NK-92 treated with Interleukin-12 subunit alpha and Interleukin-12 subunit beta, amount 100 ng/mL, for 24 hours (cell line): ENCODE data around the gene CCDC174.

Source experiments
- DNase-seq: peaks from one replicate; lab custom pipeline; 2025; lab: John Stamatoyannopoulos, UW

The CCDC174 gene

DNA sequence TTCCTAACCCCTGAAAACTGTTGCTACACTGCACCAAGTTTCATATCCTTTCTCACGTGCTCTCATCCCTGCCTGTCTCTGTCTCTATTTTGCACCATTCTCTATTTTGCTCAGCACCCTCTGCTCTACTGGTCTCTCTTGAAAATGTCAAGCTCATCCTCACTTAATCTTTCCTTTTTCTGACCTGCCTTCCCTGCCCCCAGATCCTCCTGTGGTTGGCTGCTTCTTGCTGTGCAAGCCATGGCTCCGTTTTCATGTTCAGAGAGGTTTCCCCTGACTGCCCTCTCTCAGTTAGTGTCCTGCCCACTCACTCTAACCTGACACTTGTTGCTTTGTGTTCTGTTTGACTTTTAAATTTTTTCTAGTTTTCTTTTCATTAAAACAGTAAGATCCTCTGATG is 6.0 kb downstream of the CCDC174 start:
- no peak for DNase-seq

DNA sequence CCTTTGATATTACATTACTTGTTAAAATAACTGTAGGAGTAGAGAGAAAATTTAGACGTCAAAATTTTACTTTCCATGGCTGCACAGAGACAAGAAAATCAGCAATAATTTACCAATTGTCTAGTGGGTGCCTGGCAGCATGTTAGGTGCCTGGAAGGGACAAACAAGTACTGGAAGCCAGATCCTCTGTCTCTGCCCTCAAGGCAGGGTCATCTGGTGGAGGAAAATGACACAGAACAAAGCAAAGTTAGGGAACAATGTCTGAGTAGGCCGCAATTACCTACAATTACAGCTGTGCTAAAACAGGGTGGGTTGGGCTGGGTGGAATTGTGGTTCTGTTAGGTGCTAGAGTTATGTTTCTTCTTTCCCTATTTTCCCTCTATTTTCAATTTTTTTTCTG is 7.4 kb downstream of the CCDC174 start:
- no peak for DNase-seq

DNA sequence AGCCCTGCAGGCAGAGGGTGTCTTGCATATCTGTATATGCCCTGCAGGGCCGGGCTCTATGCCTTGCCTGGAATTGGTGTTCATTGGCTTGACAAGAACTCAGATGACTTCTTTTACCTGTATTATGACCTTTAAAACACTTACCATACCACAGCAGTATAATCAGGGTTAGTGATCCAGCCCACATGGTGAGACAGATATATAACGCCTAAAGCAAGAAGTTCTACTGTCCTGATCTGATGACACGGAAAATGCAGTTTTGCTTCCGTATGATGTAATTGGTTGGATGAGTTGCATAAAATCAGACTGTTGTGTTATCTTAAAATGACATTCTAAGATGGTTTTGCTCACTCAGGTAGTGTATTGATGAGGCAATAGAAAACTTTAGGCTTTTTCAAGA is 9.4 kb downstream of the CCDC174 start:
- no peak for DNase-seq

DNA sequence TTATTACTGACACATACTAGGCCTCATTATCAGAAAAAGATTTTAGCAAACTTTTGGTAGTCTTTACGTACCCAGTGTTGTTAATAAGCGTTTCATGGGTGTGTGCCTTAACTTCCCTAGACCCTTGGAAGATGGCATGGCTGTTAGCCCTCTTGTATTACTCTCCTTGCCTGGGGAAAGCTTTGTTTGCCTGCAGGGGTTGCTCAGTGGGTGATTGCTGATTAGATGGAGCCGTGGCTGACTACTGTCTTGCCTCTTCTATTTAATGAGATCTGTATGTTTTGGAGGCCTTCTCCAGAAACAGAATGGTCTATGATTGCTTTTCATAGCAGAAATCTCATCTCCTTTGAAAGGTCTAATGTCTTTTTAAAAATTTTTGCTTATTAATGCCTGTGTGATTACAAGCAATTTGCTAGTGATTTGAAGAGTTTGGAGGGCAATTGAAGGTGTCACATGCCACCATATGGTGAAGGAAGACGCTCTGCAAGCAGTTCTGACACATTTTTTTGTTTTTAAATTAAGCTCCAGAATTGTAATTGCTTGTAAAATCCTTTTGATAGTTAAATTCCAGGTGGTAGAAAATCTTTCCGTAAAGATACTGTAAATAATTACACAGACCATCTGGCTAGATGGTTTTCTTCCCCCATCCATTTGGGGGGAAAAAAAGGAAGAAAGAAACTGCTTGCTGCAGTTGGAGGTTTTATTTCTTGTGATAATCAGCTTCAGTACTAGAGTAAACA is 12.0 kb downstream of the CCDC174 start:
- no peak for DNase-seq

DNA sequence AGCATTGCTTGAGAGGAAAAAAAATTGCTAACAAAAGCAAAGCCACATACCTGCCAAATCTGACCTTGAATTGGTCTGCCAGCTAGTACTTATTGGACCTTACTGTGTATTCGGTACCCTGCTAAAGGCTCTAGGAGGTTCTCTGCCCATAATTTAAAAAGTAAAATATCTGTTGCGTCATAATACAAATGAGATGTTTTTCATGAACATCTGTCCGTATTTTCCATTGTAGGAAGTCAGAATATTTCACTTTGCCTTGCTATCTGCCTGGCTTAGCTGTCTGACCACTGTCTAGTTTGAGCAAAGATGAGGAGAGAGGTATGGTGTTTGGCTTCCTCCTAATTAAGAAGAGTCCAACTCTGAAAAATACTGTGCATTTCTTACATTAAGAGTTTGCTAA is 12.6 kb downstream of the CCDC174 start:
- DNase-seq = no peak

DNA sequence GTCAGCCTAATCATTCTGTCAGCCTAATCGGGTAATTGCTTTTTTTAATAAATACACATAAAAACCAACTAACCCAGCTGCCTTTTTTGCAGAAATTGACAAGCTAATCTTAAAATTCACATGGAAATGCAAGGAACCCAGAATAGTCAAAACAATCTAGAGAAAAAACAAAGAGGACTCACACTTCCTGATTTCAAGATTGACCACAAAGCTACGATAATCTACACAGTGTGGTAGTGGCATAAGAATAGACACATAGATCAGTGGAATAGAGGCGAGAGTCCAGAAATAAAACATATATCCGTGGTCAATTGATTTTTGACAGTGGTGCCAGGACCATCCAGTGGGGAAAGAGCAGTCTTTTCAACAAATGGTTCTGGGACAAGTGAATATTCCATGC is 21.0 kb downstream of the CCDC174 start:
- DNase-seq = no peak

DNA sequence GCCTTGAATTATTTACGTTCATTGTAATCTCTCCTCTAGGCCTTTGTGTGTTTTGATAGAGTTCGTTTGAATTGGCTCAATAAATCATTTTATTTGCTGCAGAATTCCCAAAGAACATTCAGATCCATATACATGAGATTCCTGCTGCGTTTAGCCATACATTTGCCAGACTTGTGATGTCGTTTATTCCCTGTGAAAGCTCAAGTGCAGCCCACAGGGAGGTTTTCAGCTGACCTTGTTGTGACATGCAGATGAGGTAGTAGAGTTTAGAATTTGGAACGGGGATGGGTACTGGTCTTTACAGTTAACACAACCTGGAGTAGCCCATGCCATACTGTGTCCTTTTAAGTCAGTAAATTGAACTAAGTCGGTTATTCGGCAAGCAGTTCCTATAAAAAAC is 23.3 kb downstream of the CCDC174 start, which contains the start of gene C3orf20:
Gene C3orf20, plus strand, starts transcription at position 301 of the 400 bp plus-strand sequence. CDS start 7,573 bp downstream, outside the sequence.
- DNase-seq = no peak

DNA sequence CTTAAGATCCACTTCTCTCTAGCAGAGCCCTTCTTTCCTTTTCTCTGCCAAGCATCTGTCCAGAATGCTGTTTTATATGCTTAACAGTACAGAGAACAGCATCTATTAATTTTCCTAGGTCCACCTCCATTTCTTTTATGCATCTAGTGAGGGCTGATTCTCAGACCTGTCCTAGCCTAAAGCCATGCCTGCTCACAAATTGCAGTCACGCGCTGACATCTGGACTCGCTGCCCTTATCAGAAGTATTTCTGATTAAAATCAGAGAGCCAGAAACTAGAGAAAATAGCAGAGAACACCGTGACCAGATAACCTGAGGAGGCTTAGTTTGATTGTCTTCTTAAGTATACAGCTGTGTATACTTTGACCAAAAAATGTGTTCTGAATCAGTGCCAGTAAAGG is 25.3 kb downstream of the CCDC174 start:
- no peak for DNase-seq

DNA sequence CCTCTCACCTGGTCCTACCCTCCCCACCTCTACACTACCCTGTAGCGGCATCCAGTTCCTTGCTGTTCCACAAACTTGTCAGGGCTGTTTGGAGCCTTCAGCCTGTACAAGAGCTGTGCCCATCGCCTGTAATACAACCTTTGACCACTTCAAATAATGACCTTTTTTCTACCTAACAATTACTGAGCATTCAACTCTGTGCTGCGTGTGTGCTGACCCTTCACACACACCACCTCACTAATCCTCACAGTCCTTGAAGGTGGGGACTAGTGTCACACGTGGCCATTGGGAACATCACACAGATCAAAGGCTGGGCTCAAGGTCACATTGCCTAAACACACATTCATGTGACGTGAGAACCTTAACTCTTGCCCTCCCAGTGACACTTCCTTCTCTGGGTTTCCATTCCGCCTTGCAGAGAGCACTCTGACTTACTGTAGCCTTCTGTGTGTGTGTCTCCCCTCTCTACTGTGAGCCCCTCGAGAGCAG is 26.5 kb downstream of the CCDC174 start:
- no peak for DNase-seq

DNA sequence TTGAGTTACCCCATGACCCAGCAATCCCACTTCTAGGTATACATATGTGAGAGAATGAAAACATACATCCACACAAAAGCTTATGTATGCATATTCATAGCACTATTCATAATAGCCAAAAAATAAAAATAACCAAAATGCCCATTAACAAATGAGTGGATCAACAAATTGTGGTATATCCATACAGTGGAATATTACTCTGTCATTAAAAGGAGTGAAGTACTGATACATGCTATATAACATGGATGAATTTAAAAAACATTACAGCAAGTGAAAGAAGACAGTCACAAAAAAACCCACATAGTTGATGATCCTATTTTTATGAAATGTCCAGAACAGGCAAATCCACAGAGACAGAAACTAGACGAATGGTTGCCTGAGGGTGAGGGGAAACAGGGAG is 28.6 kb downstream of the CCDC174 start:
- DNase-seq = no peak

DNA sequence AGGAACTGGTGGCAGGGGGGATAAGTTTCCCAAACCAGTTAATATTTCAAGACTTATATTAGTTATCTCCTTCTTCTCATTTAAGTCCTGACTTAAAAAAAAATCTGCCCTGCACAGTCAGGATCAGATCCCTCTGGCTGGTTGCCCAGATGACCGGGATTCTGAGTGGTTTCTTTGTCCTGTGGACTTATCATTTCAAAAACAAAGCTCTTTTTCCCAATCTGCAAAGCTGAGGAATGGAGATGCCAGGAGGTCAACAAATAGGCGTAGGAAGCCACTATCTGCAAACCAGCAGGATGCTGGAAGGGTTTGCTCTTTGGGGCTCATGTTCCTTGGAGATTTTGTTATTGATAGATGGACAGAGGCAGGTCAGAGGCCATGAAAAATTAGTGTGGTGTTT is 29.2 kb downstream of the CCDC174 start:
- no peak for DNase-seq

DNA sequence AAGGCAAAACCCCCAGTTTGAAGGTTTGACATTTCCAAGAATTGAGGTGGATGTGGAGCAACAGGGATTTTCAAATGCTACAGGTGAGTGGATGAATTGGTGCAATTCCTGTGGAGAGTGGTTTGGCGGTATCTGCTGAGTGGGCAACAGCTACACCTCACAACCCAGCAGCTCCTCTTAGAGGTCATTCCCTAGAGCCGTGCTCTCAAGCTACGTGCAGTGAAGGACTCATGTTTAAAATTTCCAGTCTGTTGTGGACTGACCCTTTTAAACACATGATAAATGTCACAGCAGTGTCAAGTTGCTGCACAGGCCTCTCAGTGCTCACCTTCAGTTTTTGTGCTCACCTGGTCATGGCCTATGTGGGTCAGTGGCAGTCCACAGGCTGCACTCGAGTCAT is 32.9 kb downstream of the CCDC174 start:
- no peak for DNase-seq

DNA sequence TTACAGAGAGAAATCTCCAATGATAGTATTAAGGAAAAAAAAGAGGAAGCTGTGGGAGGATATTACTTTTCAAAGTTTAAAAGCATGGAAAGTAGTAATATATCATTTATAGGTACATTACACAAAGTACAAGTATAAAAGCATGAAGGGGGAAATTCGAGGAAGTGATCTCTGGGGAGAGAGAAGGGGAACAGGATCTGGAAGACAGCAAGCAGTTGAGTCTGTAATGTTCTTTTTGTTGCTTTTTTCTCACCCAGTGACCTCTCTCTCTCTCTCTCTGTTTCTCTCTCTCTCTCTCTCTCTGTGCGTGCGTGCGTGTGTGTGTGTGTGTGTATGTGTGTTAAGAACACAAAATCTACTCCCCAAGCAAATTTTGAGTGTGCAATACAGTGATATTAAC is 33.6 kb downstream of the CCDC174 start:
- no peak for DNase-seq

DNA sequence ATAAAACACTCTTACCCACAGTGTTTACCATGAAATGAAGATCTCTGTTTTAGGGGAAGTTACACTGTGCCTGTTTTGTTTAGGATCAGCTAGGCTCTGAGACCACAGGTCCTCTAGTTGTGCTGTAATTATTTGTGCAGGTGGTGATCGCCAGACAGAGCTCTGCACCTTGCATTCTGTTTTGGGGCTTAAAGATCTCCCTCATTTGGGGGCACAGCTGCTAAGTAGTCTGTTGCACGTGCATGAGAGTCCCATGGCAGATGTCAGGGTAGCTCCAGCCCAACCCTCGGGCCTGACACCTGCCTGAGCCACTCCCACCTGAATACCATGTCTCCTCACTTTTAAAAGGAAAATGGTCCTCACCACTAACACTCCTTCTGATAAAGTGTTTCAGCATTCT is 35.8 kb downstream of the CCDC174 start:
- no peak for DNase-seq

DNA sequence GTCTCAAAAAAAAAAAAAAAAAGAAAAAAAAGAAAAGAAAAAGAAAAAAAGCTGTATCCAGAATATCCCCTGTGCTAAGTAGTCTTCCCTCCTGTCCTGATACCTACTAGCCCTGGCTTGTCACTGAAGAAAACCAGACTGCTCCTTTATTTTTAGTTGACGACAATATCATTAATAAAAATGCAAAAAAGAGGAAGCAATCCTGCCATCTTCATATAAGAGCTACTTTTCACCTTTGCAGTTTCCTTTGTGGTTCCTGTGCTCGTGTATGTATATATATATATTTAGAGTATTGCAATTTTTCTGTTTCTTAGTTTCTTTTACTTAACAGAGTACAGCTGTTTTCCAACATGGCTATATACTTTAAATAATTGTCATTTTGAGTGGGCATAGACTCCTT is 37.0 kb downstream of the CCDC174 start:
- DNase-seq = no peak

DNA sequence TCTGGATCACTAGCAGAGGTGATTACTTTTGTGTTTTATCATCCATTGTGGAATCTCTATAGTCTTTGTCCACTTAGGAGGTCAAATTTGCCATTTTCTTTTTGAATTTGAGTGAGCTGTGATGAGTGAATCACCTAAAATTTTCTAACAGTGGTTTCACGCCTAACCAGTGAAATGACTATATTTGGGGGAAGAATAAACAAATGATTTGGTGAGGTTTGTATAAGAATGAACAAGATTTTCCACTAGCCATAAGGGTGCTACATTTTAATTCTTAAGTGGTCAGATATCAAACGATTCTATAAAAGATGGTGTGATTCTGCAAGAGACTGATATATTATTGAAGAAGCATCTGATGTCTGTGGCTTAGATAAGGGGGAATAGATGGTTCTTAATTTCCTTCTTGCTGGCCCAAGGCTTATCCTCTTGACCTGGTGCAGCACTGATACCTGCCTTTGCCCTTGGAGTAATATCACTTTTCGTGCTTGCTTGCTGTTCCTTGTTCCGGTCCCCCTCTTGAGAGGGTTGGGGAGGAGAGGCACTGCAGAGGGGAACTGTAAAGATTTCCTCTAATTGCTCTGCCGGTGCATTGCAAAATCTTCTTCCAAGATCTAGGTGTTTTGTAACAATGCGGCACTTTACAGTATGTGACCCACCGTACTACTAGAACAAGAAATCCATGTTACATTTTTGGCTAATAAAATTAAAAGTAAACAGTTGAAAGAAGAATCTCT is 37.9 kb downstream of the CCDC174 start:
- DNase-seq = no peak

DNA sequence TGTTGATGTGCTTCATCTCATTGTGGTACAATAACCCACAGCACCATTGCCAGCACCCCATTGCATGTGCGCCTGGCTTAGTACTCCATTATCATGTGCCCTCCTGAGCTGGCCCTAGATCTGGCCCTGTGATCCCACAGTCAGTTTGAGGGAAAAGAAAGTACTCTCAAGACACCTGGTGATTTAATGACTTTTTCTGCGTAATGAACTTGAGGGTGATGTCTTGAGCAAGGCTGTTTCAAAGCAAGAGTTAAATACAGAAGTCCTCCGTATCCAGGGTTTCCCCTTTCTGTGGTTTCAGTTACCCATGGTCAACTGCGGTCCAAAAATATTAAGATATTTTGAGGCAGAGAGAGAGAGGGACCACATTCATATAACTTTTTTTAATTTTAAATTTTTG is 39.7 kb downstream of the CCDC174 start:
- DNase-seq = no peak

DNA sequence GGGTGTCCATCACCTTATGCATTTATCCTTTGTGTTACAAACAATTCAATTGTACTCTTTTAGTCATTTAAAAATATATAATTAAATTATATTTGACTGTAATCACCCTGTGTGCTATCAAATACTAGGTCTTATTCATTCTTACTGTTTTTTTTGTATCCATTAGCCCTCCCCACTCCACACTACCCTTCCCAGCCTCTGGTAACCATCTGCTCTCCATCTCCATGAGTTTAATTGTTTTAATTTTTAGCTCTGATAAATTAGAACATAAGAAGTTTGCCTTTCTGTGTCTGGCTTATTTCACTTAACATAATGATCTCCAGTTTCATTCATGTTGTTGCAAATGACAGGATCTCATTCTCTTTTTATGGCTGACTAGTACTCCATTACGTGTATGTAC is 40.2 kb downstream of the CCDC174 start:
- no peak for DNase-seq

DNA sequence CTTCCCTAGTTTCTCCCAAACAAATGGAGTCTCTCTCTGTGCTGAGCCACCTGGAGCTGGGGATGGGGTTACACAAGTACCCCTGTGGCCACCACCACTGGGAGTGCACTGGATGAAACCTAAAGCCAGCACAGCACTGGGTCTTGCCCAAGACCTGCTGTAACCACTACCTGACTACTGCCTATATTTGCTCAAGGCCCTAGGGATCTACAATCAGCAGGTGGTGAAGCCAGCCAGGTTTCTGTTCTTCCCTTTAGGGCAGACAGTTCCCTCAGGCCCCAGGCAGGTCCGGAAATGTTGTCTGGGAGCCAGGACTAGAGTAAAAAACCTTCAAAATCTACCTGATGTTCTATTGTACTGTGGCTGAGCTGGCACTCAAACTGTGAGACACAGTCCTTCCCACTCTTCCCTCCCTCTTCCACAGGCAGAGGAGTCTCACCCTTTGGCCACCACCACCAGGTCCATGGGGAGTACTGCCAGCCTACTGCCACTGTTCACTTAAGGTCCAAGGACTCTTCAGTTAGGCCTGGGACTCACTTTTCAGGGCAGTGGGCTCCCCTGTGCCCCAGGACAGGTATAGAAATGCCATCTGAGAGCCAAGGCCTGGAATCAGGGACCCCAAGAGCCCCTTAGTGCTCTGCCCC is 47.2 kb downstream of the CCDC174 start:
- DNase-seq = no peak

DNA sequence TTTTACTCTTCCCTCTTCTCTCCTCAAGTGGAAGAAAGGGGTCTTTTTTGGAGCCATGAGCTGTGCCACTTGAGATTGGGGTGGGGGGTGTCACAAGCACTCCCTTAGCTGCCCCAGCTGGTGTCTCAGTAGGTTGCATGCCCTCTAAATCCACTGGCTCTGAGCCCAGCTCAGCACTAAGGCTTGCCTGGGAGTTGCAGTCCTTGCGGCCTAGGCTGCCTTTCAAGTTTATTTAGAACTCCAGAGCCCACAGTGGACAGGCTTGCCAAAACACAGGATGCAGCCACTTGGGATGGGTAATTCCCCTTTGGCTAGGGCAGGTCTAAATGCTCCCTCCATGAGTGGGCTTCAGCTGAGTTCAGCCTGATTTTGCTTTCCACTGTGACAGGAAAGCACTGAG is 48.1 kb downstream of the CCDC174 start:
- DNase-seq = no peak

DNA sequence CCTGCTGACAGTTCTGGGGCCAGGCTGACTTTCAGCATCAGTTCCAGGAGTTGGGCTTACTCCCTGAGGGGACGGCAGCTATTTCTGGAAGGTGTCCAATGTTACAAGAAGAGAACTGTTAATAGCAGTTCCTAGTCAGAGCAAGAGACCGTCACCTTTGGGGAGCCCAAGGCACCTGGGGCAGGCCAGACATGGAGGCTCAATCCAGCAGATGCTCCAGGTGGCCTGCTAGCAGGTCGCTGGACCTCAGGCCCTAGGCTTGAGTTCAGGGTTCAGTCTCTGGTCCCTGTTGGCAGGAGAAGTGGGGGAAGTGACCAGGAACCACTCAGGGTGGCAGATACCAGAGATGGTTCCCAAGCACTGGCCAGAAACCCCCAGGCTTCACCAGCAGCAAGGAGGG is 49.3 kb downstream of the CCDC174 start:
- no peak for DNase-seq

DNA sequence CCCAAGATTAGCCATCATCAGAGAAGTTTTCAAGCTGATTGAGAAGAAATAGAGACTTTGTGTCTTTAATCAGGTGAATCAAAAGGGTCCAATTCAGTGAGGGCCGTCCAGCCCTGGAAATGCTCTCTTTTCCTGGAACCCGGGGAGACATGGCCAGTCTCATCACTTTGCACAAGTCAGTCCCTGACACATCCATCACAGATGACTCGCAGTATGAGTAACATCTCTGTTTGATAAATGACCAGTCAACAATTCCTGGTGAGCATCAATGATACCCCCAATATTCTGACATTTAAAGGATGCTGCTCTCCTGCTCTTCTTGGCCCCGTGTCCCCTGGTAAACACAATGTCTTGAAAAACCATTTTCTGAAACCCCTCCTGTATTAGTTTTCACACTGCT is 50.1 kb downstream of the CCDC174 start:
- no peak for DNase-seq

DNA sequence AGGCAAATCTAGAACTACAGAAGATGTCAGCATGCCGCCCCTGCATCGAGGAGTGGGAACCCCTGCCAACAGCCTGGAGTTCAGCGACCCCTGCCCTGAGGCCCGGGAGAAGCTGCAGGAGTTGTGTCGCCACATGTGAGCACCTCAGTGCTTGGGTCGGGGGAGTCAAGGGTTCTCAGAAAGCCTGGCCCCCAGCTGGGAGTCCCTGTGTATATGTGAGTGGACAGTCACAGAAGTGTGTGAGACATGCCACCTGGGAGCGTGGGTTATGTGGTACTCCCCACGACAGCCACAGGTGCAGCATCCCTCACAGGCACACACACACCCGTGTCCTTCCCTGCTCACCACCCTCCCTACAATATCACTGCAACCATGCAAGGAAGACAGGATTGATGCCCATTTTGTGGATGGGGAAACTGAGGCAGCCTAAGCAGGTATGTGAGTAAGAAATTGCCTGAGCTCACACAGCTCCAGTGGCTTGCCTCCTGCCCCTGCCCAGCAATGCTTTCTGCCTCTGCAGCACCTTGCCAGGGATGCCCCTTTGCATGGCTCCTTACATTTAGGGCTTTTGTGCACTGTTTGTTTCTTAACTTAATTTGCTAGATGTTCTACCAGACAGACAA is 51.7 kb downstream of the CCDC174 start:
- no peak for DNase-seq
